ENCODE measurements around the gene CXCL14.
"Not testable (repeated sequence)": the region's sequence is repeated elsewhere in the genome, so short reads cannot be mapped to it uniquely, and the experiment has no call there.

The CXCL14 gene

DNA sequence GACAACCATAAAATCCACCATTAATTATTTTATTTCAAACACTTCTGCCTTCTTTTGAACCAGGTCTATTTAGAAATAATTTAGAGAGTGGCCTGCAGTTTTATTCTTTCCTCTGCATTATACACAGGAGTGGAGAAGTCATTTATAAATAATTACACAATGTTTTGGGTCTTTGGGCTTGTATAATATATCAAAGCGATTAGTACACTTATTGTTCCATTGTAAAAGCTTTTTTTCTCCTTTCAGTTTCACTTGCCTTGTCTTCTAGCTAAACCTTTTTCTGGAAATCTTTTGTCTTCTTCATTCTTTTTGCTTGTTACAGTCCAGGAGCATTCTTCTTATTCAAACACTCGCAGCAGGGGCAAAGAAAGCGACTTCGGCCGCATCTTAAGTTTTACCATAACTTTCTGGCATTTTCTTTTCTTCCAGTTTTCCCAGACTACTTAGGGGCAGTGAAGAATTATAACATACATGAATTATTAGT lies 35.7 kb downstream of the CXCL14 start:
- no peak for DNase-seq (ENCODE audit: low read depth in 2 of 2)

DNA sequence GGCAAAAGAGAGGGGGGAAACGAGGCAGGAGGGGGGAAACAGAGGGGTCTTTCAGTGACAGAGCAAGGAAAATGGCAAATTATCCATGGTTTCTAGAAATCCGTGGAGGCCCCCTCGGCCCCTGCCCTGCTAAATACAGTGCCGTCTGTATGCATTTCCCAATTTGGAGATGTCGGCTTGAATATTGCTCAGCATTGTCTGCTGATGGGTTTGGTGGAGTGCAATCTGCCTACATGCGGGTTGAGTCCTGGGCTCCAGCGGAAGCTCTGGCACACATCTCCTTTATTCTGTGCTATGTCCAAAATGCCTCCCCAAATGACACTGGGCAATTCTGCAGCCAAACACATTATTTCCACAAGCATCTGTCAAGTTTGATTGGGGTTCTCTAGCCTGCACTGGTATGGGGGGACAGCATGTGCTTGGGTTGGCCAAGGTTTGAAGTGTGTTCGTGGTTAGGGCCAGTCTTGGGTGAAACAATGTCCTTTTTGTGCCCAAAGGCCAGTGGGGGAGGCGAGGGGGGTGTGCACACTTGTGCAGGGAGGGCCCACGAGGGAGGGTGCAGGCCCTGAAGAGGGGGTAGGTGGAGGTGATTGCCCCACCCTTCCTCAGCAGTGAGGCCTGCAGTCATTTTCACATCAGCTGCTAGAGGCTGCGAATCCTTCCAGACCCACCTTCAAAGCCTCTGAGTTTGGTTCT lies 36.8 kb downstream of the CXCL14 start:
- no peak for DNase-seq (ENCODE audit: low read depth in 2 of 2)

- no peak for DNase-seq (ENCODE audit: low read depth in 2 of 2)
Measured at GRCh38 chr5:135539430-135540005, 39.3 kb downstream of the CXCL14 start.

DNA sequence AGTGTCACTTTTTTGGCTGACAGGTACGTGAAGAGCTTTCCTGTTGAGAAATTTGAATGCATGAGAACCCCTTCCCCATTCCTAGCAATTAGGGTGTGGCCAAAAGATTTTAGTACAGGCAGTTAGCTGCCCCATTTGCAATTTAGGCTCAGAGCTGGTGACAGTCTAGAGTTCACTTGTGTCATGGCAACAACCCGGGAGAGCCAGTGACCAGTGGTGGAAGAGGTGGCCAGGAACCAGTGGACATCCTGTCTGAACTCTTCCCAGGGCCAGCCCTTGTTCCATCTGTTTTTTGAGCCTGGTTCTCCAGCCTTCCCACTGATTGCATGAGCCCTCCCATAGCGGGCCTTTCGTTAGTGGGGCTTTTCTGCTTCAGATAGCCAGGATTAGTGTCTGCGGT lies 40.5 kb downstream of the CXCL14 start:
- no peak for DNase-seq (ENCODE audit: low read depth in 2 of 2)

- DNase-seq (ENCODE audit: low read depth in 2 of 2) = no peak
Measured at GRCh38 chr5:135537745-135538144, 41.0 kb downstream of the CXCL14 start.

DNA sequence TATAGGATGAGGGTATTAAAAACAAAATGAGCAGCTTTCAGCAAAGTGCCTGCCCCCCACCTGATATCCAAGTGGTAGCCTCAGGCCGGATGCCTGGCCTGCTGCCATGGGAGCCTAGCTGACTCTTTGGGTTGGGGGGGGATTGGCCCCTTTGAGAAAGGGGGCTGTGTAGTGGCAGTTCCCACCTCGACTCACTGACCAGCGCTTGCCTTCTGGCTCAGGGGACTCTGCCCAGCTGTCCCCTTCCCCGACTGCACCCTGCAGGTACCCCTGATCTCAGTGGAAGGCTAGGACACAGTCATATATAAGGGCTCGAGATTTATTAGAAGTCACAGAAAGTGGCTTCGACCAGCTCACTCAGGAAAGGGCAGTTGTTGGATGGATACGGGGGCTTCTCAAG lies 41.5 kb downstream of the CXCL14 start:
- DNase-seq (ENCODE audit: low read depth in 2 of 2) = no peak

DNA sequence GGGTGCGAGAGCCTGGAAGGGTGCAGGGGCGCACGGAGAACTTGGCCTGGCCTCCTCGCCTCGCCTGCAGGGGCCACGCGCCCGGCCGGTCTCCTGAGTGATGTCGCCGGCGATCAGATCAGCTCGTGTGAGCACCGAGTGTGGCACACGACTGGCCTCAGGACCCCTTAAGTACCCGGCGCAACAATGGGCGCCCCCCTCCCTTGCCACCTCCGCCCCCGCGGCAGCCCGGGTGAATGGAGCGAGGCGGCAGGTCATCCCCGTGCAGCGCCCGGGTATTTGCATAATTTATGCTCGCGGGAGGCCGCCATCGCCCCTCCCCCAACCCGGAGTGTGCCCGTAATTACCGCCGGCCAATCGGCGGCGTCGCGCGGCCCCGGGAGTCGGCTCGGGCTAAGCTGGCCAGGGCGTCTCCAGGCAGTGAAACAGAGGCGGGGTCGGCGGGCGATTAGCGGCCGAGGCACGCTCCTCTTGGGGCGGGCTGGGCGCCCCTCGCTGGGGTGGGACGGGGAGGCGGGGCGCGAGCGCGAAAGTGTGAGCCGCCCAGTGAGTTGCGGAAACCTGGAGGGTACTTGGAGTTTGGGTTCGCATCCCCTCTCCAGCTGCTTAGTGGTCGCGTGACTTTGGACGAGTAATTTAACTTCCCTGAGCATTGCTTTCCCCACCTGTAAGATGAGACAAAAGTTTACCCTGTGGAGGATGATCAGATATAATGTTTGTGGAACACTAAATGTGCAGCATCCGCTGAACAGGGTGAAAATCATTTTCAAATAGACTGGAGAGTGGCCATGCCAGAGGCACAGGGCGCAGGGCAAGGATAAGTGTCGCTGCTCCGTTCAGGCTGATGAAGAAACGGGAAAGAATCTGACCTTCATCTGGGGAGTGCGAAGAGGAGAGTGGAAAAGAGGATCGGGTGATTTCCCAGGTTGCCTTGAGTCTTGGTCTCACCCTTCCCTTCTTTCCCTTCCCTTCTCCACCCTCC lies 42.7 kb downstream of the CXCL14 start, which contains the start of gene NEUROG1:
TSS of gene NEUROG1 (minus strand) at position 145 of the 982 bp plus-strand sequence. CDS start 274 bp downstream, outside the sequence.
- no peak for DNase-seq (ENCODE audit: low read depth in 2 of 2)

DNA sequence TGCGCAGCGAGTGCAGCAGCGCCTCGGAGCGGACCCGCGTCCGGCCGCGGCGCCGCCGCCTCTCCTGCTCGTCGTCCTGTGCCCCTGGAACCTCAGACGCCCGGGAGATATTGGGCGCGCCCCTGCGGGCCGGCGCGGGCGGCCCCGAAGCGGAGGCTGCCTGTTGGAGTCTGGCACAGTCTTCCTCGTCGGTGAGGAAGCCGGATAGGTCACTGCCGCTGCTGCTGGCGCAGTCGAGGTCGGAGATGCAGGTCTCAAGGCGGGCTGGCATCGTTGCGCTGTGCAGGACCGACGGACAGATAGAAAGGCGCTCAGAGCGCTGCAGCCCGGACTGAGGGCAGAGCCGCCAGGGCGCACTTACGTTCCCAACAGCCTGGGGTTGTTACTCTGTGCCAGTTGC lies 43.4 kb downstream of the CXCL14 start:
- no peak for DNase-seq (ENCODE audit: low read depth in 2 of 2)

GRCh38 chr5:135534609-135535419 lies 44.0 kb downstream of the CXCL14 start:
- no peak for DNase-seq (ENCODE audit: low read depth in 2 of 2)

DNA sequence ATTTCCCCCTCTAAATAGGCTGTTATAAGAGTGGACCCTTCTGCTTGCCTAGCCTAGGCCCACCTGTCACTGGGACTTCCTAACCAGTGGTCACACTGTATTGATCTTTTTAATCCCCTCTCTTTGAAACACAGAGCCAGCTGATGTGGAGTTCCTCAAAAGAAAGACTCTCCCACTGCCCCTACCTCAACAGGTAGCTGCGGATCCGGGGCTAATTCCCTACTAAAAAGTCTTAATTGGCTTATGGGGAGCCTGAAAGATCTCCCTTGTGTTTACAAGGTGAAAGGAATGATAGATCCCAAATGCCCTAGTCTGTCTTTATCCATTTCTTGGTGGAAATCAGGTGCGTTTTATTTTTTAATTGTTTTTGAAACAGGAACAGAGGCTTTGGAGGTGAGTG lies 45.0 kb downstream of the CXCL14 start:
- no peak for DNase-seq (ENCODE audit: low read depth in 2 of 2)

DNA sequence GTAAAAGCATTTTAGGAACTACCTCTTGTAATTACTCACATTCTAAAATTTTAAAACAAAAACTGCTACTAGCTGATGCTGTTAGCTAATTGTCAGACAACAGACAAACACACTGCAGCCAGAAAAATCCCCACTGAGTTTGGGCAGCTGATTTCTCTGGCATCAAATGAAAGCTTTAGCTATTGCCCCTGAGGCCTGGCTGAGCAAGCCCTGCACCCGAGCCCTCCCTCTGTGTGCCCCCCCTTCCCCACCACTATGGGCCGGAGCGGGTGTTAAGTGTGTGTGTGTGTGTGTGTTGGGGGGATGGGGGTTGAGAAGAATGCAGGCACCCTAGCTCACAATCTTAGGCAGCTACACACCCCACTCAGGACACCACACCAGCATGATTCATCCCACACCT lies 45.5 kb downstream of the CXCL14 start:
- no peak for DNase-seq (ENCODE audit: low read depth in 2 of 2)

- not testable (repeated sequence) for DNase-seq (ENCODE audit: low read depth in 2 of 2)
Measured at GRCh38 chr5:135529576-135529975, 49.2 kb downstream of the CXCL14 start.

DNA sequence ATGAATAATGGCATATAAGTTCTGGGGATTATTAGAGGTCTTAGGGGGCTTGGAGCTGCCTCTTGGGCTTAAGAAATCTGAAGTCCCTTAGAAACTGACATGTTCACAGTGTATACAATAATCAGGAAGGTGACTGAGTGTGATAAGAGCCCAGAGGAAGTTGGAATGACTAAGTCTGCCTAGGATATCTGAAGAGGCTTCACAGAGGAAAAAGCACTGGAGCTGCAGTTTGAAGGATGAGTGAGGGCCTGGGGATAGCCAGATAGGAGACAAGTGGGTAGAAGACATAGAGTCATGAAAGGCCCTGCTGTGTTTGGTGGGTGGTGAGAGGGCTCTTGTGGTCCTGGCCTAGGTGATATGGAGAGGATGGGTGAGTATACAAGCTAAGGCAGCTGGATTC lies 51.9 kb downstream of the CXCL14 start:
- no peak for DNase-seq (ENCODE audit: low read depth in 2 of 2)

DNA sequence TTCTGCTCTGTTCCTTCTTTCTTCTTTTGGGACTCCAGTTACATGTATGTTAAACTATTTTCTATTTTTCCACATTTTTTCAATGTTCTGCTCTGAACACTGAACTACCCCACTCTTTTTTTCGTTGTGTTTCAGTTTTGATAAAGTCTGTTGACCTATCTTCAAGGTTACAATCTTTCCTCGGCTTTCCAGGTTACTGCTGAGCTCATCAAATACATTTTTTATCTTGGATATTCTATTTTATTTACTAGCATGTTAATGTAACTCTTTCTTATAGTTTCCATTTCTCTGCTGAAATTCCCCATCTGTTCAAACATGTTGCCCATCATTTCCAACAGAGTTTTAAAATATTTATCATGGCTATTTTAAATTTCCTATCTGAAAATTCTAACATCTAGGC lies 56.8 kb downstream of the CXCL14 start:
- DNase-seq (ENCODE audit: low read depth in 2 of 2) = no peak

Measured in stimulated activated CD8-positive, alpha-beta memory T cell treated with anti-CD3 and anti-CD28 coated beads, Interleukin-2, amount 100 ng/mL, for 1 hour (primary cell).